DMS 273 (cell line): Measurements from ENCODE around the gene GPR173.

Experiments used
- DNase-seq: peaks from one replicate; lab custom pipeline; 2025; ENCODE audit not compliant: unreplicated experiment; lab: John Stamatoyannopoulos, UW

GPR173 gene

GRCh38 chrX:53071064-53071463 lies 22.5 kb downstream of the GPR173 start:
- no peak for DNase-seq

- DNase-seq, result peak; percentile 93
These were observed 23.2 kb downstream of the GPR173 start for GRCh38 chrX:53071604-53072417.

- DNase-seq, result peak; percentile 60
These were observed 24.0 kb downstream of the GPR173 start for GRCh38 chrX:53072418-53073114.

- peak; percentile 79 for DNase-seq
These were observed 24.6 kb downstream of the GPR173 start for GRCh38 chrX:53073115-53073586.

GRCh38 chrX:53075011-53075410 lies 26.4 kb downstream of the GPR173 start:
- DNase-seq, result no peak

- DNase-seq, result no peak
These were observed 28.1 kb downstream of the GPR173 start for GRCh38 chrX:53076671-53077070.

GRCh38 chrX:53077207-53078197 lies 28.9 kb downstream of the GPR173 start:
- DNase-seq, result no peak

- no peak for DNase-seq
These were observed 30.4 kb downstream of the GPR173 start for GRCh38 chrX:53078943-53079342.

GRCh38 chrX:53080628-53081580 lies 32.3 kb downstream of the GPR173 start:
- no peak for DNase-seq

- peak; percentile 98 for DNase-seq
These were observed 33.6 kb downstream of the GPR173 start, which contains the start of gene TSPYL2 for GRCh38 chrX:53081925-53082772. Gene TSPYL2 (plus strand): TSS chrX:53082367. CDS start chrX:53082499, 132 bp downstream.

GRCh38 chrX:53082773-53083616 lies 34.4 kb downstream of the GPR173 start:
- no peak for DNase-seq

GRCh38 chrX:53084043-53084570 lies 35.5 kb downstream of the GPR173 start:
- DNase-seq, result no peak

GRCh38 chrX:53084863-53085262 lies 36.3 kb downstream of the GPR173 start:
- DNase-seq, result no peak

GRCh38 chrX:53085661-53086229 lies 37.2 kb downstream of the GPR173 start:
- no peak for DNase-seq

GRCh38 chrX:53086464-53086863 lies 37.9 kb downstream of the GPR173 start:
- DNase-seq, result peak; percentile 40

GRCh38 chrX:53087388-53087831 lies 38.8 kb downstream of the GPR173 start:
- DNase-seq, result no peak
